Measurements from ENCODE around the gene CHRM4.
"Not testable (repeated sequence)": the region's sequence is repeated elsewhere in the genome, so short reads cannot be mapped to it uniquely, and the experiment has no call there.

- TF ChIP-seq, protein P1, sequence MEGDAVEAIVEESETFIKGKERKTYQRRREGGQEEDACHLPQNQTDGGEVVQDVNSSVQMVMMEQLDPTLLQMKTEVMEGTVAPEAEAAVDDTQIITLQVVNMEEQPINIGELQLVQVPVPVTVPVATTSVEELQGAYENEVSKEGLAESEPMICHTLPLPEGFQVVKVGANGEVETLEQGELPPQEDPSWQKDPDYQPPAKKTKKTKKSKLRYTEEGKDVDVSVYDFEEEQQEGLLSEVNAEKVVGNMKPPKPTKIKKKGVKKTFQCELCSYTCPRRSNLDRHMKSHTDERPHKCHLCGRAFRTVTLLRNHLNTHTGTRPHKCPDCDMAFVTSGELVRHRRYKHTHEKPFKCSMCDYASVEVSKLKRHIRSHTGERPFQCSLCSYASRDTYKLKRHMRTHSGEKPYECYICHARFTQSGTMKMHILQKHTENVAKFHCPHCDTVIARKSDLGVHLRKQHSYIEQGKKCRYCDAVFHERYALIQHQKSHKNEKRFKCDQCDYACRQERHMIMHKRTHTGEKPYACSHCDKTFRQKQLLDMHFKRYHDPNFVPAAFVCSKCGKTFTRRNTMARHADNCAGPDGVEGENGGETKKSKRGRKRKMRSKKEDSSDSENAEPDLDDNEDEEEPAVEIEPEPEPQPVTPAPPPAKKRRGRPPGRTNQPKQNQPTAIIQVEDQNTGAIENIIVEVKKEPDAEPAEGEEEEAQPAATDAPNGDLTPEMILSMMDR (IDR thresholded peaks at IDR 0.05; ENCODE audit: insufficient read depth, low read length, poor library complexity, severe bottlenecking) = not testable (repeated sequence)
- TF ChIP-seq EZH2phosphoT487 (conservative IDR thresholded peaks at IDR 0.05; ENCODE audit: low read length) = not testable (repeated sequence)
Measured at GRCh38 chr11:46372501-46372900, 19.1 kb downstream of the CHRM4 start.

Data from SU-DHL-6 (cell line).